Activated CD4-positive, alpha-beta T cell treated with anti-CD3 and anti-CD28 coated beads for 24 hours (primary cell): Measurements from ENCODE around the gene TEFM.
"Not testable (repeated sequence)": the region's sequence is repeated elsewhere in the genome, so short reads cannot be mapped to it uniquely, and the experiment has no call there.

ENCODE experiments used
- DNase-seq, 2 donors: peaks; one replicate each; pipeline ENCODE4 v3.0.0-alpha.2; 2020; ENCODE audit warnings: low read depth in 2 of 2

TEFM gene

GRCh38 chr17:30906101-30906911 lies at the start of gene TEFM:
TSS of gene TEFM (minus strand) at chr17:30906238. CDS start at chr17:30906198, 40 bp downstream.
- DNase-seq = peak; percentile 79 to 81

GRCh38 chr17:30954046-30954830 lies 48.2 kb upstream of the TEFM start:
- no peak for DNase-seq

GRCh38 chr17:30952638-30953393 lies 46.8 kb upstream of the TEFM start:
- no peak for DNase-seq

- no peak for DNase-seq
Measured at GRCh38 chr17:30950669-30951399, 44.8 kb upstream of the TEFM start.

GRCh38 chr17:30950189-30950588 lies 44.2 kb upstream of the TEFM start:
- DNase-seq = no peak

- DNase-seq = no peak
Measured at GRCh38 chr17:30947796-30948195, 41.8 kb upstream of the TEFM start.

- no peak for DNase-seq
Measured at GRCh38 chr17:30942308-30943079, 36.5 kb upstream of the TEFM start.

GRCh38 chr17:30939051-30939689 lies 33.1 kb upstream of the TEFM start:
- DNase-seq = no peak

- no peak for DNase-seq
Measured at GRCh38 chr17:30933966-30934365, 27.9 kb upstream of the TEFM start.

GRCh38 chr17:30931582-30931981 lies 25.5 kb upstream of the TEFM start:
- DNase-seq = not testable (repeated sequence)

GRCh38 chr17:30930495-30930894 lies 24.5 kb upstream of the TEFM start:
- no peak for DNase-seq

GRCh38 chr17:30929861-30930260 lies 23.8 kb upstream of the TEFM start:
- not testable (repeated sequence) for DNase-seq

GRCh38 chr17:30929081-30929633 lies 23.1 kb upstream of the TEFM start:
- DNase-seq = no peak

- DNase-seq = no peak
Measured at GRCh38 chr17:30928584-30928983, 22.5 kb upstream of the TEFM start.

- DNase-seq = no peak
Measured at GRCh38 chr17:30927756-30928155, 21.7 kb upstream of the TEFM start.

GRCh38 chr17:30926516-30926915 lies 20.5 kb upstream of the TEFM start:
- DNase-seq = no peak

- DNase-seq = no peak
Measured at GRCh38 chr17:30924341-30924740, 18.3 kb upstream of the TEFM start.

GRCh38 chr17:30922235-30923030 lies 16.4 kb upstream of the TEFM start:
- DNase-seq = no peak

GRCh38 chr17:30921544-30922196 lies 15.6 kb upstream of the TEFM start, which contains the start of gene ADAP2:
TSS of gene ADAP2 (plus strand) at chr17:30921945. CDS start at chr17:30922015, 70 bp downstream.
- DNase-seq = no peak
